Psoas muscle (tissue), 8 donors: ENCODE measurements around the gene JAM3. TPM values are rescaled to one million over a fixed set of nuclear protein-coding genes. Genes with fewer than 3 reads are reported as not detected.

Experiments used
- ATAC-seq, 4 donors: fragments of 200-7000 bp; cut with Tn5 transposase; one replicate each; pipeline ENCODE4 v1.9.1; 2020; ENCODE audit warnings: moderate library complexity in 3 of 4, mild to moderate bottlenecking in 2 of 4
- DNase-seq, 2 donors: peaks; one replicate each; pipeline ENCODE4 v3.0.0-alpha.2; 2020
- H3K27ac ChIP-seq: fragments of 200-600 bp; one replicate; pipeline ENCODE4 v1.8.0; 2022
- H3K27me3 ChIP-seq, 3 donors: fragments of 200-600 bp in 1 of 3; one replicate each; pipeline versions ENCODE4 v1.6.1 to v1.8.0; 2013 to 2022; ENCODE audit warnings: low read length in 2 of 3, mild to moderate bottlenecking in 2 of 3, moderate library complexity in 1 of 3; ENCODE audit not compliant: insufficient read depth in 3 of 3
- H3K36me3 ChIP-seq, 2 donors: fragments of 200-600 bp in 1 of 2; one replicate each; pipeline versions ENCODE4 v1.6.1 to v1.8.0; 2013 to 2022; ENCODE audit warnings: low read depth in 1 of 2, mild to moderate bottlenecking in 1 of 2, moderate library complexity in 1 of 2; ENCODE audit not compliant: insufficient read depth in 1 of 2
- H3K4me1 ChIP-seq: fragments of 200-600 bp; one replicate; pipeline ENCODE4 v1.8.0; 2022
- H3K4me3 ChIP-seq: fragments of 200-600 bp; one replicate; pipeline ENCODE4 v1.8.0; 2022; ENCODE audit warnings: mild to moderate bottlenecking
- H3K9me3 ChIP-seq: fragments of 200-600 bp; one replicate; pipeline ENCODE4 v1.8.0; 2022
- WGBS, 3 donors: extraction: QIAGEN DNeasy Blood & Tissue Kit; methylation state at CpG; one replicate each; pipeline versions ENCODE4 v1.1.6 to v1.1.7; 2013; 5-methylcytosine and 5-hydroxymethylcytosine counted together
- intact Hi-C, 2 donors: fragments of 100-400 bp; cut with DNase I; formaldehyde crosslinking; loops; one replicate each; pipeline versions ENCODE4 v1.11.0 to v1.14.2; 2022
- polyA plus RNA-seq, 3 donors: library from polyadenylated mRNA; stranded (reverse); fragments of 200-250 nt; gene quantifications; one replicate each; pipeline ENCODE4 v1.2.3, GENCODE V29; 2013
- total RNA-seq, 4 donors: library from RNA; stranded (reverse); fragmentation: NEBNext Ultra II Directional in 2 of 4; extraction: Animal tissue kit (Norgen Biotek cat#: 25700) in 2 of 4; gene quantifications; one replicate each; pipeline versions ENCODE4 v1.2.1 to v1.2.4, GENCODE V29; 2021 to 2023
- TF ChIP-seq, protein P1 (sequence below): fragments of 200-600 bp; IDR thresholded peaks from one replicate; pipeline ENCODE4 v1.8.0; 2022; ENCODE audit warnings: antibody characterized with exemption
- donor health status: healthy with polysubstance abuse.
- donor health status: DM: no; HTN: no; CAD: no; lungs with moderate emphysema.
- donor health status: Bipolar disorder and iron deficiency.
- donor health status: healthy.
- donor health status: DM: yes; HTN: yes; CAD: no.
- donor health status: DM: no; HTN: no; CAD: no.
- donor health status: DM: no; HTN: no; CAD: no.
- donor health status: DM: yes; HTN: yes; CAD: no.

The JAM3 gene
- total and polyA plus RNA-seq, 7 donors, result 2.4 to 12.7 (median 5.8) TPM

- H3K36me3 ChIP-seq, result no peaks in the 10 kb centered on the region
- DNase-seq (no peak), ATAC-seq (no peak)
- no peaks in the 10 kb centered on the region for H3K27me3 ChIP-seq
- H3K27ac ChIP-seq, result no peak overlapping the region
- H3K4me1 ChIP-seq, result no peaks in the 10 kb centered on the region
- 87 to 90% (median 88%) methylated on average over 9 of the region's 9 CpGs for WGBS, 3 donors
- TF ChIP-seq, protein P1, sequence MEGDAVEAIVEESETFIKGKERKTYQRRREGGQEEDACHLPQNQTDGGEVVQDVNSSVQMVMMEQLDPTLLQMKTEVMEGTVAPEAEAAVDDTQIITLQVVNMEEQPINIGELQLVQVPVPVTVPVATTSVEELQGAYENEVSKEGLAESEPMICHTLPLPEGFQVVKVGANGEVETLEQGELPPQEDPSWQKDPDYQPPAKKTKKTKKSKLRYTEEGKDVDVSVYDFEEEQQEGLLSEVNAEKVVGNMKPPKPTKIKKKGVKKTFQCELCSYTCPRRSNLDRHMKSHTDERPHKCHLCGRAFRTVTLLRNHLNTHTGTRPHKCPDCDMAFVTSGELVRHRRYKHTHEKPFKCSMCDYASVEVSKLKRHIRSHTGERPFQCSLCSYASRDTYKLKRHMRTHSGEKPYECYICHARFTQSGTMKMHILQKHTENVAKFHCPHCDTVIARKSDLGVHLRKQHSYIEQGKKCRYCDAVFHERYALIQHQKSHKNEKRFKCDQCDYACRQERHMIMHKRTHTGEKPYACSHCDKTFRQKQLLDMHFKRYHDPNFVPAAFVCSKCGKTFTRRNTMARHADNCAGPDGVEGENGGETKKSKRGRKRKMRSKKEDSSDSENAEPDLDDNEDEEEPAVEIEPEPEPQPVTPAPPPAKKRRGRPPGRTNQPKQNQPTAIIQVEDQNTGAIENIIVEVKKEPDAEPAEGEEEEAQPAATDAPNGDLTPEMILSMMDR, result no peak
- no peaks in the 10 kb centered on the region for H3K9me3 ChIP-seq
- no peak overlapping the region for H3K4me3 ChIP-seq
- intact Hi-C loops, result loop anchor here in 1 of 2 donors (2.0 kb wide), 1 partner anchor 88 kb away; no protein-coding TSS in a partner anchor
Measured at GRCh38 chr11:134138376-134138775, 69.5 kb downstream of the JAM3 start.

DNA sequence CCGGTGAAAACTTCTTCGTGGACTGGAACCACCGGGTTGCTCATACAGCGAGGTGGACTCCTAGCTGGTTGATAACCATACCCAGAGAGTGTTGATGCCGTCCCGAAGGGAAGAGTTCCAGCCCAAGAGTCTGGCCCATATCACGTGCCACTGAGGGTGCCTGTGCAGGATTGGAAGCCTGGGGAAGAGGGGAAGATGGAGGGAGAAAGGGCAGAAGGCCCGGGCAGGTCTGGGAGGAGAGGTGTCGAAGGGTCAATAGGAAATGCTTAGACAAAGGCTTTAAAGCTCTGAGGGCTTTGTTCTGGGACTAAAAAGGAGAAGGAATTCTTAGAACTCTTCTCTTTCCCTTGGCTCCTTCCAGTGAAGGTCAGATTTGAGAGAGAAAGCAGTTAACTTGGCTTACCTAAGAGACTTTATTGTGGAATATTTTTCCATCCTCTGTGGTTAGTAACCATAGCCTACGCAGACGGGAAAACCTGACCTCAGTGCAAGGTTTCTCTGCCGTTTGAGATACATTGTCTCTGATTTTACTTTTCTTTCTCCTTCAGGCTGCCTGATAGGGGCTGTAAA, 70.5 kb downstream of the JAM3 start:
- TF ChIP-seq, protein P1, result no peak
- ATAC-seq (peak in 2 of 4 donors; percentile 21 to 57), DNase-seq (no peak)
- Histone ChIP-seq H3K27me3 (no peaks in the 10 kb centered on the region), H3K4me3 (no peak overlapping the region), H3K4me1 (no peaks in the 10 kb centered on the region), H3K9me3 (no peaks in the 10 kb centered on the region), H3K36me3 (no peaks in the 10 kb centered on the region), H3K27ac (no peak overlapping the region)
- WGBS, 3 donors, result 66 to 75% (median 70%) methylated on average over 12 of the region's 12 CpGs
- intact Hi-C loops, result loop anchor here (1.0 to 2.0 kb wide), 2 partner anchors 89 kb away; no protein-coding TSS in a partner anchor

GRCh38 chr11:134139873-134140331, 71.0 kb downstream of the JAM3 start:
- 28 to 30% (median 28%) methylated on average over 10 of the region's 10 CpGs for WGBS, 3 donors
- intact Hi-C loops, result loop anchor here (1.0 to 5.0 kb wide), 3 partner anchors 89 to 213 kb away; no protein-coding TSS in a partner anchor
- DNase-seq, result peak in 1 of 2 donors; percentile 40
- Histone ChIP-seq H3K27ac (no peak overlapping the region), H3K27me3 (no peaks in the 10 kb centered on the region), H3K36me3 (peaks cover 0 to under 1% of the 10 kb centered on the region in 2 donors), H3K4me1 (no peaks in the 10 kb centered on the region), H3K9me3 (no peaks in the 10 kb centered on the region), H3K4me3 (no peak overlapping the region)
- TF ChIP-seq, protein P1, result peak; percentile 90
- ATAC-seq, result peak; percentile 88 to 96 (median 94)

- ATAC-seq, result no peak
- no peak for DNase-seq
- Histone ChIP-seq H3K4me1 (no peaks in the 10 kb centered on the region), H3K27ac (no peak overlapping the region), H3K36me3 (peaks cover 0 to 10% of the 10 kb centered on the region in 2 donors), H3K4me3 (no peak overlapping the region), H3K27me3 (no peaks in the 10 kb centered on the region), H3K9me3 (no peaks in the 10 kb centered on the region)
- 92 to 98% (median 93%) methylated on average over 7 of the region's 7 CpGs for WGBS, 3 donors
- intact Hi-C loops, result loop anchor here (5.0 kb wide), 1 partner anchor 214 kb away; no protein-coding TSS in a partner anchor
- TF ChIP-seq, protein P1, result no peak
Measured at GRCh38 chr11:134140961-134141490, 72.2 kb downstream of the JAM3 start.
